BJ (cell line): ENCODE results near the gene PSKH1. TPM values are rescaled to one million over a fixed set of nuclear protein-coding genes. Genes with fewer than 3 reads are reported as not detected.

Experiments used
- CTCF ChIA-PET: fragments of 350-600 bp; formaldehyde crosslinking; extraction: SDS; loops from one replicate; lab custom pipeline; 2021; ENCODE audit warnings: antibody characterized with exemption, inconsistent platforms; lab: Yijun Ruan, JAX
- POLR2A ChIA-PET: fragments of 300-600 bp; sonication (Branson Sonifier 250); formaldehyde crosslinking; extraction: SDS; loops from one replicate; lab custom pipeline; 2021; ENCODE audit warnings: antibody characterized with exemption; lab: Charles Lee
- DNase-seq: peaks from one replicate; pipeline ENCODE4 v3.0.0-alpha.2; 2011; ENCODE audit warnings: low read depth
- H3K27me3 ChIP-seq: 2 replicates; pipeline ENCODE4 v1.6.0; 2011; ENCODE audit warnings: low read length; ENCODE audit not compliant: control insufficient read depth, insufficient read depth
- H3K36me3 ChIP-seq: 2 replicates; pipeline ENCODE4 v1.5.1; 2011; ENCODE audit warnings: low read length; ENCODE audit not compliant: control insufficient read depth, insufficient read depth
- H3K4me3 ChIP-seq: 2 replicates; pipeline ENCODE4 v1.5.1; 2011; ENCODE audit warnings: low read depth, mild to moderate bottlenecking, control low read depth, low read length
- polyA plus RNA-seq: library from polyadenylated mRNA; depleted of rRNA; stranded (reverse); fragments of >200 nt; gene quantifications from 2 replicates; pipeline ENCODE4 v1.2.3, GENCODE V29; 2011
- TF ChIP-seq, protein P1 (sequence below): IDR thresholded peaks from 2 replicates; pipeline ENCODE4 v1.5.1; 2011; ENCODE audit warnings: low read depth, mild to moderate bottlenecking, control low read depth, inconsistent platforms, low read length, moderate library complexity; ENCODE audit not compliant: insufficient read depth

The PSKH1 gene
- polyA plus RNA-seq, 1 experiment, result 45.5 TPM

DNA sequence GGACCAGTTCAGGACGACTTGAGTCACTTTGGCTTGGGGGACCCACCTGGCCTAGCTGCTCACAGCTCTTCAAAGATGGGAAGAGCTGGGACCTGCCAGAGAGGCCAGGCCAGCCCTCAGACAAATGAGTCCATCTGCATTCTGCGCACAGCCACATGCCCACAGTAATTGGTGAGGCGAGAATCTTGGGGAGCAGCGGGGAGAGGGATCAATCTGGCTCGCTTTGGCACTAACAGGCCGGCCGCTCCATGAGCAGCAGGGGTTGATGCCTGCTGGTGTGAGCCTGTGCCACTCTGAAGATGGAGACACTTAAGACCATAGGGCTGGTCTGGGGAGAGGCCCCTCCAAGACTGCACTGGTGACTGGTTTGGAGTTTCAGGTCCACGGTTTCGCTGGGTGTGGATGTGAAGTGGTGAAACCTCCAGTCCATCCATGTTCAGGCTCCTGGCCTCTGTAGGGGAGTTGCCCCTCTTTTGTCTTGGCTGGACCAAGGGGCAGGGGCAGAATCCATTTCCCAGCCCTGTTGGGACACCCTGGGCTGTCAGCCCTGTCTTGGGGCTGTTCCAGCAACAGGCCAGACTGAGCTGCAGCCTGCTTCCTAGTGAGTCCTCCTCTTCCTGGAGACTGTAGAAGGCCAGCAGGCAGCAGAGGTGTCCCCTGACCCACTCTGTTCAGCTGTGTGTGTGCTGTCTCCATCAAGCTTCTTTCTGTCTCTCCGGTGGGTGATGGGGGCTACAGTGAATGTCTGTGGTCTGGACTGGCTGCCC lies 31.3 kb downstream of the PSKH1 start:
- POLR2A ChIA-PET, result interaction anchor here (0.6 kb wide), 1 partner anchor 12 kb away, joined by 5 read pairs; no protein-coding TSS in a partner anchor
- H3K27me3 ChIP-seq, result no peaks in the 10 kb centered on the region
- no peak overlapping the region for H3K4me3 ChIP-seq
- TF ChIP-seq, protein P1, sequence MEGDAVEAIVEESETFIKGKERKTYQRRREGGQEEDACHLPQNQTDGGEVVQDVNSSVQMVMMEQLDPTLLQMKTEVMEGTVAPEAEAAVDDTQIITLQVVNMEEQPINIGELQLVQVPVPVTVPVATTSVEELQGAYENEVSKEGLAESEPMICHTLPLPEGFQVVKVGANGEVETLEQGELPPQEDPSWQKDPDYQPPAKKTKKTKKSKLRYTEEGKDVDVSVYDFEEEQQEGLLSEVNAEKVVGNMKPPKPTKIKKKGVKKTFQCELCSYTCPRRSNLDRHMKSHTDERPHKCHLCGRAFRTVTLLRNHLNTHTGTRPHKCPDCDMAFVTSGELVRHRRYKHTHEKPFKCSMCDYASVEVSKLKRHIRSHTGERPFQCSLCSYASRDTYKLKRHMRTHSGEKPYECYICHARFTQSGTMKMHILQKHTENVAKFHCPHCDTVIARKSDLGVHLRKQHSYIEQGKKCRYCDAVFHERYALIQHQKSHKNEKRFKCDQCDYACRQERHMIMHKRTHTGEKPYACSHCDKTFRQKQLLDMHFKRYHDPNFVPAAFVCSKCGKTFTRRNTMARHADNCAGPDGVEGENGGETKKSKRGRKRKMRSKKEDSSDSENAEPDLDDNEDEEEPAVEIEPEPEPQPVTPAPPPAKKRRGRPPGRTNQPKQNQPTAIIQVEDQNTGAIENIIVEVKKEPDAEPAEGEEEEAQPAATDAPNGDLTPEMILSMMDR, result no peak
- DNase-seq, result no peak
- H3K36me3 ChIP-seq, result peaks cover 23% of the 10 kb centered on the region
- CTCF ChIA-PET, result interaction anchor here (0.6 to 5.1 kb wide), 7 partner anchors 9 to 403 kb away, joined by 3 to 38 read pairs (median 4); no protein-coding TSS in a partner anchor

DNA sequence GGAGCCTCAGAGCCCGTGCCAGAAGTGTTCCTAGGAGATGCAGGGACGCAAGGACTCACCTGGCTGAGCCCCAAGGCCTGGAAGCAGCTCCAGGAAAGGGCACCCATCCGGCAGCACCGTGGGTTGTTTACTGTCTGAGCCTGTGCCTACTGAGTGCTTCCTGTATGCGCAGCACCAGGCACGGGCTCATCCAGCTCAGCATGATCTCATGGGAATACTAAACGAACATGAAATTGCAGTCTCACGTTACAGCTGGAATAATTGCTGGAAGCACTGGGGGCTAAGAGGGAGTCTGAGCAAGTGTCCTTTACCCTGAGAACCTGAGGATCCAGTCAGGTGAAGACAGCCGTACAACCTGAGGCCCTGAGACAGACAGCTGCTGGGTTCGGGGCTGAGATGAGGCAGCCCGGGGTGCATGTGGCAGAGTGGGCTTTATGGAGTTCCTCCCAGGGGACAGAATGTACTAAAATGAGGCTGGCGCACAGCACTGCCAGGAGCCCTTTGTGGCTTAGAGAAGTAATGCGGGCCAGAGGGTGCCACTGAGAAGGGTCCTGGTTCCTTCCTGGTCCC lies 33.2 kb downstream of the PSKH1 start:
- Histone ChIP-seq H3K36me3 (peaks cover 25% of the 10 kb centered on the region), H3K27me3 (no peaks in the 10 kb centered on the region), H3K4me3 (no peak overlapping the region)
- TF ChIP-seq, protein P1, result 0 out of 2 replicates have a peak, but pooled peaks have one; percentile 7
- CTCF ChIA-PET, result interaction anchor here (0.7 to 12.9 kb wide), 12 partner anchors 9 to 405 kb away, joined by 3 to 155 read pairs (median 3); partner anchors contain the start of gene NRN1L
- POLR2A ChIA-PET, result no interaction called here
- no peak for DNase-seq

DNA sequence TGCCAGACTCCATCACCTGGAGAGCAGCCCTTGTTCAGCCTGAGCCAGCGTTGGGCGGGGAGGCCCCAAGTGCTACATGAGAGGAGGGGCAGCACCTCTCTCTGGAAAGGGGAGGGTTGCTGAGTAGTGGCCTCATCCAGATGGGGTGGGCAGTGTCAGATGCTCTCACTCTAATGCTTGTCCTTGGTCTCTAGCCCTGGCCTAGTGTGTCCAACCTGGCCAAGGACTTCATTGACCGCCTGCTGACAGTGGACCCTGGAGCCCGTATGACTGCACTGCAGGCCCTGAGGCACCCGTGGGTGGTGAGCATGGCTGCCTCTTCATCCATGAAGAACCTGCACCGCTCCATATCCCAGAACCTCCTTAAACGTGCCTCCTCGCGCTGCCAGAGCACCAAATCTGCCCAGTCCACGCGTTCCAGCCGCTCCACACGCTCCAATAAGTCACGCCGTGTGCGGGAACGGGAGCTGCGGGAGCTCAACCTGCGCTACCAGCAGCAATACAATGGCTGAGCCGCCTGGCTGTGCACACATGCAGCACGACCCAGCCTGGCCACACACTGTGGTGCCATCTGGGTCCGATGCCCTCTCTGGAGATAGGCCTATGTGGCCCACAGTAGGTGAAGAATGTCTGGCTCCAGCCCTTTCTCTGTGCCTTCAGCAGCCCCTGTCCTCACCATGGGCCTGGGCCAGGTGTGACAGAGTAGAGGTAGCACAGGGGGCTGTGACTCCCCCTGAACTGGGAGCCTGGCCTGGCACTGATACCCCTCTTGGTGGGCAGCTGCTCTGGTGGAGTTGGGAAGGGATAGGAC lies 34.3 kb downstream of the PSKH1 start:
- no peaks in the 10 kb centered on the region for H3K27me3 ChIP-seq
- H3K4me3 ChIP-seq, result no peak overlapping the region
- ChIA-PET CTCF (interaction anchor here (0.7 to 12.9 kb wide), 15 partner anchors 8 to 381 kb away, joined by 3 to 155 read pairs (median 4); partner anchors contain the start of genes NRN1L and PSKH1), POLR2A (no interaction called here)
- H3K36me3 ChIP-seq, result peaks cover 25% of the 10 kb centered on the region
- TF ChIP-seq, protein P1, result no peak
- DNase-seq, result no peak

DNA sequence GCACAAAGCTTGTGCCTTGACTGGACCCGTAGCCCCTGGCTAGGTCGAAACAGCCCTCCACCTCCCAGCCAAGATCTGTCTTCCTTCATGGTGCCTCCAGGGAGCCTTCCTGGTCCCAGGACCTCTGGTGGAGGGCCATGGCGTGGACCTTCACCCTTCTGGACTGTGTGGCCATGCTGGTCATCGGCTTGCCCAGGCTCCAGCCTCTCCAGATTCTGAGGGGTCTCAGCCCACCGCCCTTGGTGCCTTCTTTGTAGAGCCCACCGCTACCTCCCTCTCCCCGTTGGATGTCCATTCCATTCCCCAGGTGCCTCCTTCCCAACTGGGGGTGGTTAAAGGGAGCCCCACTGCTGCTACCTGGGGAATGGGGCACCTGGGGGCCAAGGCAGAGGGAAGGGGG lies 35.1 kb downstream of the PSKH1 start:
- TF ChIP-seq, protein P1, result no peak
- Histone ChIP-seq H3K36me3 (peaks cover 24% of the 10 kb centered on the region), H3K4me3 (no peak overlapping the region), H3K27me3 (no peaks in the 10 kb centered on the region)
- ChIA-PET CTCF (interaction anchor here (0.6 to 12.9 kb wide), 21 partner anchors 9 to 407 kb away, joined by 3 to 155 read pairs (median 4); partner anchors contain the start of genes NRN1L, PSKH1 and PSMB10), POLR2A (no interaction called here)
- no peak for DNase-seq
